Measurements from ENCODE around the gene RHBDL1. TPM values are rescaled to one million over a fixed set of nuclear protein-coding genes. Genes with fewer than 3 reads are reported as not detected.

RHBDL1 gene
- total and polyA plus RNA-seq, 9 of the 15 experiments (the other 6 are each of a cell fraction or from before 2014, with no cell fraction given), result 0.03 to 5.6 (median 1.3) TPM; not detected in 1

DNA sequence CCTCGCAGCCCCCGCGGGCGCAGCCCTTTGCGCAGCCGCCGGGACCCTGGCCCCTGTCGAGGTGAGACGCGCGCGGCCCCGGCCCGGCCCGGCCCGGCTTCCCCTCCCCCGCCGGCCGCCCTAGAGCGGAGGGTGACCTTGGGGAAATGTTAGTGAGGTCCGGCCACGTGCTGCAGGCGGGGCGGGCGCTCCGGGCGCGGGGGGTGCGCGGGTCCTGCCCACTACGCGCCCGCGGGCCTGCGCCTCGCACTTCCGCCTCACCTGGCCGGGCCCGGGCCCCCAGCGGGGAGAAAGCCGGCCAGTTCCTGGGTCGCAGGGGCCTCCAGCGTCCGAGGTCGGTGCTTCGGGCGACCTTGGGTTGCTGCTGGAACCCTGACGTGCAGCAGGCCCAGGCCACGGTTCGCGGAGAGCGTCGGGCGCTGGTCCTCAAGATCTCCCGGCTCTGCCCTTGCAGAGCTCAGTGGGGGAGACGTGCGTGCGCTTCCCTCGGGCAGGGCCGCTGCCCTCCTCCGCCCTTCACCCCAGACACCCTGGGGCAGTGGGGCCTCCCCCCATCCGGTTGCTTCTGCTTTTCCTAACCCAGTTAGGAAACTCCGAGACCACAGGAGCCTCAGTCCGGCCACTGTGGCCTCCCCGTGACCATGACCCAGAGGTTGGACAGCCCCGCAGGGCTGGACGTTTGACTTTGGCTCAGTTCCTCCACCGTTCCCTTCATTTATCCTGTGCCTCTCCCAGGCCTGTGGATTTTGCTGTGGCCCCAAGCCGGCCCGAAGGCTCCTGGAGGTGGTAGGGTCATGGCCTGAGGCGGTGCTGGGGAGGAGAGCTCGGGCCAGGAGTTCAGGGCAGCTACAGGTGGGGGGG lies 33.1 kb upstream of the RHBDL1 start (continued):
- TF ChIP-seq ESRRB (CRISPR knock-in tag; IDR thresholded peaks at IDR 0.05; ENCODE audit: borderline replicate concordance) (no peak), CCNT2 (IDR thresholded peaks at IDR 0.05; ENCODE audit: borderline replicate concordance, extremely low read depth, insufficient read length, low read depth, low read length) (peak; percentile 46), PHF8 (IDR thresholded peaks at IDR 0.05; ENCODE audit: borderline replicate concordance, low read length) (peak; percentile 34; the same call in 1 of the 2 replicates), RBM22 (IDR thresholded peaks at IDR 0.05; ENCODE audit: low read depth, low read length, poor library complexity, severe bottlenecking) (no peak), ZNF121 (CRISPR knock-in tag; conservative IDR thresholded peaks at IDR 0.05) (no peak), RB1 (IDR thresholded peaks at IDR 0.05; ENCODE audit: low read depth) (no peak), FOXP1 (CRISPR knock-in tag; IDR thresholded peaks at IDR 0.05) (0 out of 2 replicates have a peak, but pooled peaks have one; percentile 23), EWSR1 (IDR thresholded peaks at IDR 0.05; ENCODE audit: borderline replicate concordance, low read depth, partially characterized antibody) (no peak), RNF2 (IDR thresholded peaks at IDR 0.05) (no peak), HMGN3 (IDR thresholded peaks at IDR 0.05; ENCODE audit: borderline replicate concordance, extremely low read depth, insufficient read length, low read depth, low read length) (no peak), ZNF699 (CRISPR knock-in tag; IDR thresholded peaks at IDR 0.05; ENCODE audit: insufficient replicate concordance) (no peak), ZNF311 (CRISPR knock-in tag; IDR thresholded peaks at IDR 0.05) (no peak), ESRRA (IDR thresholded peaks at IDR 0.05; ENCODE audit: borderline replicate concordance, low read depth) (peak; percentile 98)
- TF ChIP-seq, protein P1, sequence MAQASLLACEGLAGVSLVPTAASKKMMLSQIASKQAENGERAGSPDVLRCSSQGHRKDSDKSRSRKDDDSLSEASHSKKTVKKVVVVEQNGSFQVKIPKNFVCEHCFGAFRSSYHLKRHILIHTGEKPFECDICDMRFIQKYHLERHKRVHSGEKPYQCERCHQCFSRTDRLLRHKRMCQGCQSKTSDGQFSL (CRISPR knock-in tag; IDR thresholded peaks at IDR 0.05), result peak; percentile 83
- TF ChIP-seq, protein P1 (tag; IDR thresholded peaks at IDR 0.05), result peak in 1 of 2 experiments; percentile 70; a peak in 2 of 4 replicates
- TF ChIP-seq, protein P2, sequence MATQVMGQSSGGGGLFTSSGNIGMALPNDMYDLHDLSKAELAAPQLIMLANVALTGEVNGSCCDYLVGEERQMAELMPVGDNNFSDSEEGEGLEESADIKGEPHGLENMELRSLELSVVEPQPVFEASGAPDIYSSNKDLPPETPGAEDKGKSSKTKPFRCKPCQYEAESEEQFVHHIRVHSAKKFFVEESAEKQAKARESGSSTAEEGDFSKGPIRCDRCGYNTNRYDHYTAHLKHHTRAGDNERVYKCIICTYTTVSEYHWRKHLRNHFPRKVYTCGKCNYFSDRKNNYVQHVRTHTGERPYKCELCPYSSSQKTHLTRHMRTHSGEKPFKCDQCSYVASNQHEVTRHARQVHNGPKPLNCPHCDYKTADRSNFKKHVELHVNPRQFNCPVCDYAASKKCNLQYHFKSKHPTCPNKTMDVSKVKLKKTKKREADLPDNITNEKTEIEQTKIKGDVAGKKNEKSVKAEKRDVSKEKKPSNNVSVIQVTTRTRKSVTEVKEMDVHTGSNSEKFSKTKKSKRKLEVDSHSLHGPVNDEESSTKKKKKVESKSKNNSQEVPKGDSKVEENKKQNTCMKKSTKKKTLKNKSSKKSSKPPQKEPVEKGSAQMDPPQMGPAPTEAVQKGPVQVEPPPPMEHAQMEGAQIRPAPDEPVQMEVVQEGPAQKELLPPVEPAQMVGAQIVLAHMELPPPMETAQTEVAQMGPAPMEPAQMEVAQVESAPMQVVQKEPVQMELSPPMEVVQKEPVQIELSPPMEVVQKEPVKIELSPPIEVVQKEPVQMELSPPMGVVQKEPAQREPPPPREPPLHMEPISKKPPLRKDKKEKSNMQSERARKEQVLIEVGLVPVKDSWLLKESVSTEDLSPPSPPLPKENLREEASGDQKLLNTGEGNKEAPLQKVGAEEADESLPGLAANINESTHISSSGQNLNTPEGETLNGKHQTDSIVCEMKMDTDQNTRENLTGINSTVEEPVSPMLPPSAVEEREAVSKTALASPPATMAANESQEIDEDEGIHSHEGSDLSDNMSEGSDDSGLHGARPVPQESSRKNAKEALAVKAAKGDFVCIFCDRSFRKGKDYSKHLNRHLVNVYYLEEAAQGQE (IDR thresholded peaks at IDR 0.05; ENCODE audit: borderline replicate concordance), result no peak
- TF ChIP-seq, protein P2 (CRISPR knock-in tag; IDR thresholded peaks at IDR 0.05; ENCODE audit: low read depth), result no peak

Data from K562 (cell line).